Measurements from ENCODE around the gene CHD6.

Gene CHD6

DNA sequence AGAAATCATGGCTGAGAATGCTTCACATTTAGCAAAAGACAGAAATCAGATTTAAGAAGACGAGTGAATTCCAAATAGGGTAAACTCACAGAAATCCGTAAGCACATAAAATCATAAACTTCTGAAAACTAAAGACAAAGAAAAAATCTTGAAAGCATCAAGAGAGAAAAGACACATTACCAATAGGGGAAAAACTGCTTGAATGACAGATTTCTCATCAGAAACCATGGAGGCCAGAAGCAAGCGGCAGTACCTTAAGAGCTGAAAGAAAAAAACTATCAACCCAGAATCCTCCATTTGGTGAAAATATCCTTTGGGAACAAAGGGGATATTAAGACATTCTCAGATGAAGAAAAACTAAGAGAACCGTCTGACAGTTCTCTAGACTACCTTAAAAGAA, 185.0 kb downstream of the CHD6 start:
- no peak for ATAC-seq
- TF ChIP-seq ZFP30 (CRISPR knock-in tag; IDR thresholded peaks at IDR 0.05) (no peak), ARNTL (CRISPR knock-in tag; IDR thresholded peaks at IDR 0.05; ENCODE audit: borderline replicate concordance, low read depth) (no peak), ESRRG (CRISPR knock-in tag; IDR thresholded peaks at IDR 0.05) (no peak), ZNF8 (CRISPR knock-in tag; IDR thresholded peaks at IDR 0.05) (no peak), ZNF70 (CRISPR knock-in tag; IDR thresholded peaks at IDR 0.05) (no peak), GLIS3 (CRISPR knock-in tag; IDR thresholded peaks at IDR 0.05) (no peak), ISL1 (CRISPR knock-in tag; IDR thresholded peaks at IDR 0.05) (no peak), BACH2 (CRISPR knock-in tag; IDR thresholded peaks at IDR 0.05; ENCODE audit: borderline replicate concordance) (no peak)
- TF ChIP-seq, protein P1, sequence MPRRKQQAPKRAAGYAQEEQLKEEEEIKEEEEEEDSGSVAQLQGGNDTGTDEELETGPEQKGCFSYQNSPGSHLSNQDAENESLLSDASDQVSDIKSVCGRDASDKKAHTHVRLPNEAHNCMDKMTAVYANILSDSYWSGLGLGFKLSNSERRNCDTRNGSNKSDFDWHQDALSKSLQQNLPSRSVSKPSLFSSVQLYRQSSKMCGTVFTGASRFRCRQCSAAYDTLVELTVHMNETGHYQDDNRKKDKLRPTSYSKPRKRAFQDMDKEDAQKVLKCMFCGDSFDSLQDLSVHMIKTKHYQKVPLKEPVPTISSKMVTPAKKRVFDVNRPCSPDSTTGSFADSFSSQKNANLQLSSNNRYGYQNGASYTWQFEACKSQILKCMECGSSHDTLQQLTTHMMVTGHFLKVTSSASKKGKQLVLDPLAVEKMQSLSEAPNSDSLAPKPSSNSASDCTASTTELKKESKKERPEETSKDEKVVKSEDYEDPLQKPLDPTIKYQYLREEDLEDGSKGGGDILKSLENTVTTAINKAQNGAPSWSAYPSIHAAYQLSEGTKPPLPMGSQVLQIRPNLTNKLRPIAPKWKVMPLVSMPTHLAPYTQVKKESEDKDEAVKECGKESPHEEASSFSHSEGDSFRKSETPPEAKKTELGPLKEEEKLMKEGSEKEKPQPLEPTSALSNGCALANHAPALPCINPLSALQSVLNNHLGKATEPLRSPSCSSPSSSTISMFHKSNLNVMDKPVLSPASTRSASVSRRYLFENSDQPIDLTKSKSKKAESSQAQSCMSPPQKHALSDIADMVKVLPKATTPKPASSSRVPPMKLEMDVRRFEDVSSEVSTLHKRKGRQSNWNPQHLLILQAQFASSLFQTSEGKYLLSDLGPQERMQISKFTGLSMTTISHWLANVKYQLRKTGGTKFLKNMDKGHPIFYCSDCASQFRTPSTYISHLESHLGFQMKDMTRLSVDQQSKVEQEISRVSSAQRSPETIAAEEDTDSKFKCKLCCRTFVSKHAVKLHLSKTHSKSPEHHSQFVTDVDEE (CRISPR knock-in tag; IDR thresholded peaks at IDR 0.05), result no peak
- TF ChIP-seq, protein P2, sequence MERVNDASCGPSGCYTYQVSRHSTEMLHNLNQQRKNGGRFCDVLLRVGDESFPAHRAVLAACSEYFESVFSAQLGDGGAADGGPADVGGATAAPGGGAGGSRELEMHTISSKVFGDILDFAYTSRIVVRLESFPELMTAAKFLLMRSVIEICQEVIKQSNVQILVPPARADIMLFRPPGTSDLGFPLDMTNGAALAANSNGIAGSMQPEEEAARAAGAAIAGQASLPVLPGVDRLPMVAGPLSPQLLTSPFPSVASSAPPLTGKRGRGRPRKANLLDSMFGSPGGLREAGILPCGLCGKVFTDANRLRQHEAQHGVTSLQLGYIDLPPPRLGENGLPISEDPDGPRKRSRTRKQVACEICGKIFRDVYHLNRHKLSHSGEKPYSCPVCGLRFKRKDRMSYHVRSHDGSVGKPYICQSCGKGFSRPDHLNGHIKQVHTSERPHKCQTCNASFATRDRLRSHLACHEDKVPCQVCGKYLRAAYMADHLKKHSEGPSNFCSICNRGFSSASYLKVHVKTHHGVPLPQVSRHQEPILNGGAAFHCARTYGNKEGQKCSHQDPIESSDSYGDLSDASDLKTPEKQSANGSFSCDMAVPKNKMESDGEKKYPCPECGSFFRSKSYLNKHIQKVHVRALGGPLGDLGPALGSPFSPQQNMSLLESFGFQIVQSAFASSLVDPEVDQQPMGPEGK (CRISPR knock-in tag; IDR thresholded peaks at IDR 0.05; ENCODE audit: borderline replicate concordance), result no peak
- TF ChIP-seq, protein P3, sequence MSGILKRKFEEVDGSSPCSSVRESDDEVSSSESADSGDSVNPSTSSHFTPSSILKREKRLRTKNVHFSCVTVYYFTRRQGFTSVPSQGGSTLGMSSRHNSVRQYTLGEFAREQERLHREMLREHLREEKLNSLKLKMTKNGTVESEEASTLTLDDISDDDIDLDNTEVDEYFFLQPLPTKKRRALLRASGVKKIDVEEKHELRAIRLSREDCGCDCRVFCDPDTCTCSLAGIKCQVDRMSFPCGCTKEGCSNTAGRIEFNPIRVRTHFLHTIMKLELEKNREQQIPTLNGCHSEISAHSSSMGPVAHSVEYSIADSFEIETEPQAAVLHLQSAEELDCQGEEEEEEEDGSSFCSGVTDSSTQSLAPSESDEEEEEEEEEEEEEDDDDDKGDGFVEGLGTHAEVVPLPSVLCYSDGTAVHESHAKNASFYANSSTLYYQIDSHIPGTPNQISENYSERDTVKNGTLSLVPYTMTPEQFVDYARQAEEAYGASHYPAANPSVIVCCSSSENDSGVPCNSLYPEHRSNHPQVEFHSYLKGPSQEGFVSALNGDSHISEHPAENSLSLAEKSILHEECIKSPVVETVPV (CRISPR knock-in tag; IDR thresholded peaks at IDR 0.05), result no peak

DNA sequence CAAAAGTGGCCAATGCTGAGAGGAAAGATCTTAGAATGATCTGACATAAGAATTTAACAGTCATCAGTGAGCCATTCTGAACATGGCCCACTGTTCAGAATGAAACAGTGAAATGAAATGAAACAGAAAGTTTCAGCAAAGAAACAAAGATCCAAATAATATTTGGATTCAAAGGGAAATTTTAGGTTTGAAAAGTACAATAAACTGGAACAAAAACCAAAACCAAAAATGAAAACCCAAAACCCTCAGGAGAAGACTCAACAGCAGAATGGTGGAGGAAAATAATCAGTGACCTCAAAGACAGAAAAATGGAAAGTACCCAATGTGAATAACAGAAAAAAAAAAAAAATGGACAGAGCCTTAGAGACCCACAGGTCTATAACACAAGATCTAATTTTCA, 185.4 kb downstream of the CHD6 start:
- no peak for ATAC-seq
- TF ChIP-seq, protein P1 (CRISPR knock-in tag; IDR thresholded peaks at IDR 0.05), result no peak
- TF ChIP-seq ZNF565 (CRISPR knock-in tag; conservative IDR thresholded peaks at IDR 0.05; ENCODE audit: low read depth) (no peak), ISL1 (CRISPR knock-in tag; IDR thresholded peaks at IDR 0.05) (no peak), ZNF8 (CRISPR knock-in tag; IDR thresholded peaks at IDR 0.05) (no peak), TCF4 (CRISPR knock-in tag; IDR thresholded peaks at IDR 0.05; ENCODE audit: borderline replicate concordance) (no peak), PPARA (CRISPR knock-in tag; IDR thresholded peaks at IDR 0.05; ENCODE audit: borderline replicate concordance) (no peak)
- TF ChIP-seq, protein P2 (CRISPR knock-in tag; IDR thresholded peaks at IDR 0.05; ENCODE audit: borderline replicate concordance), result no peak

DNA sequence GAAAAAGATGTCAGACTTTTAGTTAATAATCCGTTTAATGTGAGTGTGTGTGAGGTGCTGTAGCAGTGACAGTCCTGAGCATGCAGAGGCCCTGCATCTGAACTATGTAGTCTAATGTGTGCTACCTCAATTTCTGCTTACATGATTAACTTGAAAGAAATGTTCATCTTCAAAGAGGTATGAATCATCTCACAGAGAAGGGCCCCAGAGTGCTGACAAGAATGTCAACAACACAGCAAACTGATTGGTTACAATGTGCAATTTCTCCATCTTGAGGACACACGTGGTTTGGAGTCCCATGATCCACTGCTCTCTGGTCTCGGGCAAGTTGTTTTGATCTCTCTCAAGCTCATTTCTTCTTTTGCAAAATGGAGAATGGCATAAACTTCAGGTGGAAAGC, 189.9 kb downstream of the CHD6 start:
- TF ChIP-seq ZFP3 (CRISPR knock-in tag; IDR thresholded peaks at IDR 0.05), result no peak
- no peak for TF ChIP-seq ZFP30 (CRISPR knock-in tag; IDR thresholded peaks at IDR 0.05)
- no peak for TF ChIP-seq ZNF565 (CRISPR knock-in tag; conservative IDR thresholded peaks at IDR 0.05; ENCODE audit: low read depth)
- TF ChIP-seq SNAI2 (CRISPR knock-in tag; IDR thresholded peaks at IDR 0.05), result no peak
- no peak for TF ChIP-seq CSDC2 (CRISPR knock-in tag; IDR thresholded peaks at IDR 0.05)
- no peak for TF ChIP-seq ZNF70 (CRISPR knock-in tag; IDR thresholded peaks at IDR 0.05)
- TF ChIP-seq, protein P1 (CRISPR knock-in tag; IDR thresholded peaks at IDR 0.05), result no peak
- TF ChIP-seq ISL1 (CRISPR knock-in tag; IDR thresholded peaks at IDR 0.05), result no peak
- ATAC-seq, result peak; percentile 27; the same call in 1 of the 3 replicates
